ENCODE results near the gene GASK1A.

- TF ChIP-seq FOXK2 (IDR thresholded peaks at IDR 0.05) (no peak), ELF4 (IDR thresholded peaks at IDR 0.05) (no peak), SUZ12 (IDR thresholded peaks at IDR 0.05) (no peak), FOXM1 (IDR thresholded peaks at IDR 0.05; ENCODE audit: borderline replicate concordance) (no peak), L3MBTL2 (conservative IDR thresholded peaks at IDR 0.05) (no peak), FOXA1 (IDR thresholded peaks at IDR 0.05) (no peak), SP1 (IDR thresholded peaks at IDR 0.05) (no peak), BHLHE40 (IDR thresholded peaks at IDR 0.05; ENCODE audit: borderline replicate concordance) (no peak), ZNF384 (IDR thresholded peaks at IDR 0.05) (no peak), NFRKB (IDR thresholded peaks at IDR 0.05) (no peak), LEF1 (IDR thresholded peaks at IDR 0.05; ENCODE audit: borderline replicate concordance) (no peak), ARNT (IDR thresholded peaks at IDR 0.05) (no peak), TARDBP (IDR thresholded peaks at IDR 0.05) (no peak)
Observed at GRCh38 chr3:43043071-43043766, 64.1 kb downstream of the GASK1A start.

Measured in HEK293T (cell line).